ENCODE results near the gene ZNF683. TPM values are rescaled to one million over a fixed set of nuclear protein-coding genes. Genes with fewer than 3 reads are reported as not detected.

Gene ZNF683
- total RNA-seq, 1 donor: not detected

DNA sequence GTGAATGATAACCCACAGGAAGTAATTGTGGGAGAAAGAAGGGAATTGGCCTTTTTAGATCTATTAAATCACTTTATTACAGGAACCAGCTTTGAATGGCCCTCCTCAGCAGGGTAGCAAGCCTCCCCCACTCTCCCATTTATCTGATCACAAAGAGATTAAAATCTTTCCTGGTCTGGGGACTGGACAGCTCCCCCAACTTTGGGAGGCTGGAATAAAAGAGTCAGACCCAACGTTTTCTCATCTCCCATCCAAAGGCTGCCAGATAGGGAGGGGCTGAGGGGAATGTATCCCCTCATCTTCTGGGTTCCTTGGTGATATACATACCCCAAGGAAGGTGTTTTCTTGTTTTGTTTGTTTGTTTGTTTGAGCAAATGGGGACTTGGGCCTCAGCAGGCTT, 40.5 kb upstream of the ZNF683 start:
- TF ChIP-seq, protein P1, sequence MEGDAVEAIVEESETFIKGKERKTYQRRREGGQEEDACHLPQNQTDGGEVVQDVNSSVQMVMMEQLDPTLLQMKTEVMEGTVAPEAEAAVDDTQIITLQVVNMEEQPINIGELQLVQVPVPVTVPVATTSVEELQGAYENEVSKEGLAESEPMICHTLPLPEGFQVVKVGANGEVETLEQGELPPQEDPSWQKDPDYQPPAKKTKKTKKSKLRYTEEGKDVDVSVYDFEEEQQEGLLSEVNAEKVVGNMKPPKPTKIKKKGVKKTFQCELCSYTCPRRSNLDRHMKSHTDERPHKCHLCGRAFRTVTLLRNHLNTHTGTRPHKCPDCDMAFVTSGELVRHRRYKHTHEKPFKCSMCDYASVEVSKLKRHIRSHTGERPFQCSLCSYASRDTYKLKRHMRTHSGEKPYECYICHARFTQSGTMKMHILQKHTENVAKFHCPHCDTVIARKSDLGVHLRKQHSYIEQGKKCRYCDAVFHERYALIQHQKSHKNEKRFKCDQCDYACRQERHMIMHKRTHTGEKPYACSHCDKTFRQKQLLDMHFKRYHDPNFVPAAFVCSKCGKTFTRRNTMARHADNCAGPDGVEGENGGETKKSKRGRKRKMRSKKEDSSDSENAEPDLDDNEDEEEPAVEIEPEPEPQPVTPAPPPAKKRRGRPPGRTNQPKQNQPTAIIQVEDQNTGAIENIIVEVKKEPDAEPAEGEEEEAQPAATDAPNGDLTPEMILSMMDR (IDR thresholded peaks at IDR 0.05; ENCODE audit: extremely low read depth, low read depth, low read length): no peak
- no peak overlapping the region for H2AFZ ChIP-seq (ENCODE audit: low read length)
- H3K27ac ChIP-seq (ENCODE audit: low read depth, low read length): no peak overlapping the region
- no peak for DNase-seq (ENCODE audit: insufficient read length, low spot score, missing footprints)
- no peaks in the 10 kb centered on the region for H3K9me3 ChIP-seq (ENCODE audit: low read depth, low read length)
- H3K4me2 ChIP-seq (ENCODE audit: insufficient read depth, low read length): no peak overlapping the region
- no peaks in the 10 kb centered on the region for H3K79me2 ChIP-seq (ENCODE audit: insufficient read depth, low read length)
- no peak overlapping the region for H3K4me3 ChIP-seq (ENCODE audit: insufficient read depth, low read length)
- peaks cover 2% of the 10 kb centered on the region for H4K20me1 ChIP-seq (ENCODE audit: insufficient read depth, low read length)
- H3K27me3 ChIP-seq (ENCODE audit: insufficient read depth, low read length): peaks cover 69% of the 10 kb centered on the region
- H3K36me3 ChIP-seq (ENCODE audit: insufficient read depth, low read length): no peaks in the 10 kb centered on the region
- H3K4me1 ChIP-seq (ENCODE audit: insufficient read depth, low read length): no peaks in the 10 kb centered on the region

DNA sequence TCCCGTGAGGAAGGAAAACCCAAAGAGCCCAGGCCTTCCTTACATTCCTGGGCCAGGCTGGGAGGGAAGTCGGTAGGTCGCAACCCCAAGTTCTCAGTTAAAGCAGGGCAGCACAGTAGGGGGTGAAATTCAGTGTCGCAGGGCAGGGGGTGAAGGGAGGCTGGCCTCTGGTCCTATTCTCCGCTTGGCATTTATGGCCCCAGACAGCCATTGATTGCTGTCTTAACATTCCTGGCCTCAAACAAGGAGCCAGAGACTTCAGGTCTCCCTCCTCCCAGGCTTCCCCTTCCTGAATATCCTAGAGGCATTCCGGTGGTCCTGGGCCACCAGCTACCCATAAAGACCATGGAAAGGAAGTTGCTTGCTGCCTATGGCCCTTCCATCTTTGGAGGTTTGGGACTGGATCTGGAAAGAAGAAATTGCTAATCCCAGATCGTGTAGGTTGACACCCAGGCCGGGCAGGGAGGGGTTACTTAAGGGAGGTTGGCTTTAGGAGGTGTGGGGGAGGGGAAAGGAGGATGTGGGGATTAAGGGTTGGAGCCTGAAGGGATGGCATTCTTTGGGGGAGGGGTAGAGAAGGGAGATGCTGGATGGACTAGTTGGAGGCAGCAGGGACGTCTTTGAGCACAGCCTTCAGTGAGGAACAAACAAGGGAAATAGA, 39.8 kb upstream of the ZNF683 start:
- no peak overlapping the region for H3K4me3 ChIP-seq (ENCODE audit: insufficient read depth, low read length)
- H3K9me3 ChIP-seq (ENCODE audit: low read depth, low read length): no peaks in the 10 kb centered on the region
- no peak overlapping the region for H3K4me2 ChIP-seq (ENCODE audit: insufficient read depth, low read length)
- no peak overlapping the region for H3K27ac ChIP-seq (ENCODE audit: low read depth, low read length)
- peaks cover 69% of the 10 kb centered on the region for H3K27me3 ChIP-seq (ENCODE audit: insufficient read depth, low read length)
- DNase-seq (ENCODE audit: insufficient read length, low spot score, missing footprints): peak; percentile 35
- TF ChIP-seq, protein P1 (IDR thresholded peaks at IDR 0.05; ENCODE audit: extremely low read depth, low read depth, low read length): no peak
- H4K20me1 ChIP-seq (ENCODE audit: insufficient read depth, low read length): peaks cover 2% of the 10 kb centered on the region
- H3K4me1 ChIP-seq (ENCODE audit: insufficient read depth, low read length): no peaks in the 10 kb centered on the region
- H3K79me2 ChIP-seq (ENCODE audit: insufficient read depth, low read length): no peaks in the 10 kb centered on the region
- no peaks in the 10 kb centered on the region for H3K36me3 ChIP-seq (ENCODE audit: insufficient read depth, low read length)
- no peak overlapping the region for H2AFZ ChIP-seq (ENCODE audit: low read length)

DNA sequence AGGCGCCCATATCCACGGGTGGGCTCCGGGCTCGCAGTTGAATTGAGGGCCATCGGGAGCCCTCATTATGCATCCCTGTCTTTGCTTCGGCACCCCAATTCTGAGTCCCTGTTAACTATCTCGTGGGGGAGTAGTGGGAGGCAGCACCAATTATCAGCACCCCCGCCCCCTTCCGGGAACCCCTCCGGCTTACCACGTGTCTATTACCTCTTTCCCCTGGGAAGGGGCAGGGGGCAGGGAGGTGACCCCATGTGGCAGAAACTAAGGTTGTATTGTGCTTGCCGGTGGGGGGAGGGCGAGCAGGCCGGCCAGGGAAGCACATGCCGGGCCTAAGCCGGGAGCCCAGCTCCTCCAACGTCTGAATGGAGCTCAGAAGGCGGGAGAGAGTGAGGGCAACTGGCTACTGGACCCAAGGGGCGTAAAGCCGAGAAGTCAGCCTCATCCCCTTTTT, 39.1 kb upstream of the ZNF683 start:
- H3K27me3 ChIP-seq (ENCODE audit: insufficient read depth, low read length): peaks cover 69% of the 10 kb centered on the region
- TF ChIP-seq, protein P1 (IDR thresholded peaks at IDR 0.05; ENCODE audit: extremely low read depth, low read depth, low read length): no peak
- no peak overlapping the region for H3K4me3 ChIP-seq (ENCODE audit: insufficient read depth, low read length)
- no peaks in the 10 kb centered on the region for H3K4me1 ChIP-seq (ENCODE audit: insufficient read depth, low read length)
- H2AFZ ChIP-seq (ENCODE audit: low read length): no peak overlapping the region
- peak; percentile 44 for DNase-seq (ENCODE audit: insufficient read length, low spot score, missing footprints)
- no peak overlapping the region for H3K27ac ChIP-seq (ENCODE audit: low read depth, low read length)
- H3K4me2 ChIP-seq (ENCODE audit: insufficient read depth, low read length): no peak overlapping the region
- no peaks in the 10 kb centered on the region for H3K9me3 ChIP-seq (ENCODE audit: low read depth, low read length)
- H3K79me2 ChIP-seq (ENCODE audit: insufficient read depth, low read length): no peaks in the 10 kb centered on the region
- peaks cover 2% of the 10 kb centered on the region for H4K20me1 ChIP-seq (ENCODE audit: insufficient read depth, low read length)
- no peaks in the 10 kb centered on the region for H3K36me3 ChIP-seq (ENCODE audit: insufficient read depth, low read length)

DNA sequence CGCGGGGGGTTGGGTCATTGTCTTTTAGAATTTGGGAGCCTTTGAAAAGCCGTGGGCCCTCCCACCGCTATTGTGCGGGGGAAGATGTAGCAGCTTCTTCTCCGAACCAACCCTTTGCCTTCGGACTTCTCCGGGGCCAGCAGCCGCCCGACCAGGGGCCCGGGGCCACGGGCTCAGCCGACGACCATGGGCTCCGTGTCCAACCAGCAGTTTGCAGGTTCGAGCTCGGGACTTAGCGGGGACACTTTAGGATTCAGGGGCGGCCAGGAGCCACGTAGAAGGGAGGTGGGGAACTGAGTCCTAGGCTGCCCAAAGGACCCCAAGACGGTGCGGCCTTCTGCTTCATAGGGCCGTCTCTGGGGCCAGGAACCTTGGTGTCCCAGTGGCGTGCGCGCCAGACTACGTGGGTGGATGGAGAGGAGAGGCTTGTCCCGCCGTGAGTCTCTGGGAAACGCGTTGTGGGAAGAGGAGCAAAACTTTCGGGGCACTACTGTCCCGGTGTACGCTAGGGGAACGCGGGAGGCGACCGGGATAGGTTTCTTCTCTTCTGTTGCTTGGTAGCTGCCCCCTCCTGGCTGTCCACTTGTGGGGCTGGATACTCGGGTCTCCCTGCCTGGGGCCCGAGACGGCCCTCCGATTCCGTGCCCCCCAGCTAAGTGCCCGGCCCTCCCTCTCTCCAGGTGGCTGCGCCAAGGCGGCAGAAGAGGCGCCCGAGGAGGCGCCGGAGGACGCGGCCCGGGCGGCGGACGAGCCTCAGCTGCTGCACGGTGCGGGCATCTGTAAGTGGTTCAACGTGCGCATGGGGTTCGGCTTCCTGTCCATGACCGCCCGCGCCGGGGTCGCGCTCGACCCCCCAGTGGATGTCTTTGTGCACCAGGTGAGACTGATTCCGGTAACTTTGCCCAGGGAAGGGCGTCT, 38.4 kb upstream of the ZNF683 start, which contains the start of gene LIN28A:
TSS of gene LIN28A (plus strand) at position 112 of the 918 bp plus-strand sequence. CDS start at position 187, 75 bp downstream.
- Histone ChIP-seq H4K20me1 (ENCODE audit: insufficient read depth, low read length) (peaks cover 2% of the 10 kb centered on the region), H2AFZ (ENCODE audit: low read length) (no peak within 1 kb of the TSS), H3K79me2 (ENCODE audit: insufficient read depth, low read length) (no peaks in the 10 kb centered on the region), H3K36me3 (ENCODE audit: insufficient read depth, low read length) (no peaks in the 10 kb centered on the region), H3K4me3 (ENCODE audit: insufficient read depth, low read length) (no peak within 1 kb of the TSS), H3K27ac (ENCODE audit: low read depth, low read length) (no peak within 1 kb of the TSS), H3K27me3 (ENCODE audit: insufficient read depth, low read length) (peaks cover 69% of the 10 kb centered on the region), H3K4me2 (ENCODE audit: insufficient read depth, low read length) (no peak within 1 kb of the TSS), H3K4me1 (ENCODE audit: insufficient read depth, low read length) (no peaks in the 10 kb centered on the region), H3K9me3 (ENCODE audit: low read depth, low read length) (no peaks in the 10 kb centered on the region)
- DNase-seq (ENCODE audit: insufficient read length, low spot score, missing footprints): peak; percentile 31
- TF ChIP-seq, protein P1 (IDR thresholded peaks at IDR 0.05; ENCODE audit: extremely low read depth, low read depth, low read length): no peak
